Eye (tissue), 1 donor: Measurements from ENCODE around the gene IGSF23.
"Not testable (repeated sequence)": the region's sequence is repeated elsewhere in the genome, so short reads cannot be mapped to it uniquely, and the experiment has no call there.

Experiments used
- DNase-seq: peaks from one replicate; pipeline ENCODE4 v3.0.0-alpha.2; 2015

The IGSF23 gene

GRCh38 chr19:44587963-44588770 is 25.2 kb upstream of the IGSF23 start:
- no peak for DNase-seq

GRCh38 chr19:44588771-44589112 is 24.6 kb upstream of the IGSF23 start:
- no peak for DNase-seq

- DNase-seq: no peak
These were observed 22.9 kb upstream of the IGSF23 start for GRCh38 chr19:44590245-44591059.

GRCh38 chr19:44591340-44591993 is 21.9 kb upstream of the IGSF23 start:
- DNase-seq: not testable (repeated sequence)

GRCh38 chr19:44592451-44592890 is 20.9 kb upstream of the IGSF23 start:
- no peak for DNase-seq

- DNase-seq: no peak
These were observed 20.1 kb upstream of the IGSF23 start for GRCh38 chr19:44593294-44593693.

- not testable (repeated sequence) for DNase-seq
These were observed 19.5 kb upstream of the IGSF23 start for GRCh38 chr19:44593866-44594266.

GRCh38 chr19:44596428-44597130 is 16.8 kb upstream of the IGSF23 start:
- no peak for DNase-seq

- no peak for DNase-seq
These were observed 16.3 kb upstream of the IGSF23 start for GRCh38 chr19:44597131-44597491.

GRCh38 chr19:44598355-44598754 is 15.0 kb upstream of the IGSF23 start:
- DNase-seq: no peak

- DNase-seq: no peak
These were observed 14.5 kb upstream of the IGSF23 start for GRCh38 chr19:44598880-44599279.

- no peak for DNase-seq
These were observed 12.9 kb upstream of the IGSF23 start for GRCh38 chr19:44600466-44600865.

- no peak for DNase-seq
These were observed 11.3 kb upstream of the IGSF23 start for GRCh38 chr19:44602081-44602480.

- DNase-seq: peak; percentile 30
These were observed 10.0 kb upstream of the IGSF23 start for GRCh38 chr19:44603201-44603945.

- DNase-seq: no peak
These were observed 9.1 kb upstream of the IGSF23 start for GRCh38 chr19:44604241-44604640.

GRCh38 chr19:44605547-44605946 is 7.8 kb upstream of the IGSF23 start:
- DNase-seq: no peak

- no peak for DNase-seq
These were observed 6.3 kb upstream of the IGSF23 start for GRCh38 chr19:44607049-44607448.

- DNase-seq: no peak
These were observed 5.4 kb upstream of the IGSF23 start for GRCh38 chr19:44607917-44608316.

- DNase-seq: peak; percentile 36
These were observed 5.0 kb upstream of the IGSF23 start for GRCh38 chr19:44608391-44608821.

- no peak for DNase-seq
These were observed 4.1 kb upstream of the IGSF23 start for GRCh38 chr19:44609219-44609618.

GRCh38 chr19:44610497-44610896 is 2.9 kb upstream of the IGSF23 start:
- DNase-seq: not testable (repeated sequence)

- DNase-seq: no peak
These were observed 1.5 kb upstream of the IGSF23 start for GRCh38 chr19:44611812-44612295.
